ENCODE data around the gene DIP2C. TPM values are rescaled to one million over a fixed set of nuclear protein-coding genes. Genes with fewer than 3 reads are reported as not detected.

The DIP2C gene
- total RNA-seq, 4 donors from 2014 or later: 8.4 to 22.7 (median 16.8) TPM

DNA sequence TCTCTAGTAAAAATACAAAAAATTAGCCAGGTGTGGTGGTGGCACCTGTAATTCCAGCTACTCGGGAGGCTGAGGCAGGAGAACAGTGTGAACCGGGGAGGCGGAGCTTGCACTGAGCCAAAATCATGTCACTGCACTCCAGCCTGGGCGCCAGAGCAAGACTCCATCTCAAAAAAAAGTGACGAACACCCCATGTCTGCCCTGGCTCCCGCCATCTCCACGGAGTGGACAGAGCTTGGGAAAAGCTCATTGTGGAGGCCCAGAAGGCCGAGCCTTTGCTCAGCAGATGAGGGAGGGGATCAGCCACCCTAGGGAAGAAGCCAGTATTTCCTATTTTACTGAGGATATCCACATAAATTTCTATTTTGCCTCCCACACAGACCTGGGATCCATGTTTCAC, 136.8 kb downstream of the DIP2C start:
- H3K27ac ChIP-seq: no peak overlapping the region
- no peaks in the 10 kb centered on the region for H3K36me3 ChIP-seq
- no peaks in the 10 kb centered on the region for H3K9me3 ChIP-seq
- no peaks in the 10 kb centered on the region for H3K4me1 ChIP-seq
- H3K4me3 ChIP-seq: no peak overlapping the region
- no peaks in the 10 kb centered on the region for H3K27me3 ChIP-seq
- DNase-seq: no peak
- TF ChIP-seq, protein P1, sequence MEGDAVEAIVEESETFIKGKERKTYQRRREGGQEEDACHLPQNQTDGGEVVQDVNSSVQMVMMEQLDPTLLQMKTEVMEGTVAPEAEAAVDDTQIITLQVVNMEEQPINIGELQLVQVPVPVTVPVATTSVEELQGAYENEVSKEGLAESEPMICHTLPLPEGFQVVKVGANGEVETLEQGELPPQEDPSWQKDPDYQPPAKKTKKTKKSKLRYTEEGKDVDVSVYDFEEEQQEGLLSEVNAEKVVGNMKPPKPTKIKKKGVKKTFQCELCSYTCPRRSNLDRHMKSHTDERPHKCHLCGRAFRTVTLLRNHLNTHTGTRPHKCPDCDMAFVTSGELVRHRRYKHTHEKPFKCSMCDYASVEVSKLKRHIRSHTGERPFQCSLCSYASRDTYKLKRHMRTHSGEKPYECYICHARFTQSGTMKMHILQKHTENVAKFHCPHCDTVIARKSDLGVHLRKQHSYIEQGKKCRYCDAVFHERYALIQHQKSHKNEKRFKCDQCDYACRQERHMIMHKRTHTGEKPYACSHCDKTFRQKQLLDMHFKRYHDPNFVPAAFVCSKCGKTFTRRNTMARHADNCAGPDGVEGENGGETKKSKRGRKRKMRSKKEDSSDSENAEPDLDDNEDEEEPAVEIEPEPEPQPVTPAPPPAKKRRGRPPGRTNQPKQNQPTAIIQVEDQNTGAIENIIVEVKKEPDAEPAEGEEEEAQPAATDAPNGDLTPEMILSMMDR (IDR thresholded peaks at IDR 0.05): no peak
- no peak for TF ChIP-seq POLR2A (IDR thresholded peaks at IDR 0.05)

DNA sequence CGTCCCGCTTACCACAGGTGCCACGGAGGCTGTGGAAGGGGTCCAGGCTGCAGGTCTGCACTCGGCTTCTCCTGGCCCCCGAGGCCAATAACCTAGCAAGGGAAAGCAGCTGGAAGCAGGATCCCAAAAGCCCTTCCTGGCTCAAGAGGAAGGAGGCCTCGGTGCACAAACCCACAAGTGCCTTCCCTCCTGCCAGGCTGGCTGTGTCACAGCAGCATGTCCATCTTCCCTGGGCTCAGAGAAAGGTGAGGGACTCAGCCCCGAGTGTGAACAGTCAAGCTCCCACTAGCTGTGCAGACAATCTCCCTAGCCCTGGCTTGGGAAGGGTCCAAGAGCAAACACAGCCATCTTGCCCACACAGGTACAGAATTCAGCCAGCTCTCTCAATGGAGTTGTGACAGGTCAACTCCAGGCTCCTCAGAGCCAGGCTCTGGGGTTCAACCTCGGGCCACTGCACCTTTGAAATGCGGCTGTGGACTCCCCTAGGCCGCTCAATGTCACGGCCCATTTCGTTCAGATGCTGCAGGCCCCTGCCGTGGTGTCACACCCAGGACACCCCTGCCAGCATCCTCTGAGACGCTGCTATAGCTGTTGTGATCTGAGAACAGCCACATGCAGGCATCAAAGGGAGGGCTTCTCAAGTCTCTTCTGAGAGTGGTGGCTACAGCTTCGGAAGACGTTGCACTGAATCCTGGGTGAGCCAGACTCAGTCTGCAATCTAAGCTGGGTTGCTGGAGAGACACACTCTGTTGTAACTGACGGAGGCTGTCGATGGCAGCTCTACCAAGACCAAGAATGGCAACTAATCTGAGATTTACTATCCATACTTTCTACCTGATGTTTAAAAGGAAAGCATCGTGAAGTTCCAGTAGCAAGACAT, 137.9 kb downstream of the DIP2C start:
- H3K27ac ChIP-seq: no peak overlapping the region
- H3K4me1 ChIP-seq: no peaks in the 10 kb centered on the region
- H3K36me3 ChIP-seq: no peaks in the 10 kb centered on the region
- no peaks in the 10 kb centered on the region for H3K27me3 ChIP-seq
- TF ChIP-seq, protein P1 (IDR thresholded peaks at IDR 0.05): no peak
- no peak for TF ChIP-seq POLR2A (IDR thresholded peaks at IDR 0.05)
- DNase-seq: no peak
- H3K9me3 ChIP-seq: no peaks in the 10 kb centered on the region
- H3K4me3 ChIP-seq: no peak overlapping the region

DNA sequence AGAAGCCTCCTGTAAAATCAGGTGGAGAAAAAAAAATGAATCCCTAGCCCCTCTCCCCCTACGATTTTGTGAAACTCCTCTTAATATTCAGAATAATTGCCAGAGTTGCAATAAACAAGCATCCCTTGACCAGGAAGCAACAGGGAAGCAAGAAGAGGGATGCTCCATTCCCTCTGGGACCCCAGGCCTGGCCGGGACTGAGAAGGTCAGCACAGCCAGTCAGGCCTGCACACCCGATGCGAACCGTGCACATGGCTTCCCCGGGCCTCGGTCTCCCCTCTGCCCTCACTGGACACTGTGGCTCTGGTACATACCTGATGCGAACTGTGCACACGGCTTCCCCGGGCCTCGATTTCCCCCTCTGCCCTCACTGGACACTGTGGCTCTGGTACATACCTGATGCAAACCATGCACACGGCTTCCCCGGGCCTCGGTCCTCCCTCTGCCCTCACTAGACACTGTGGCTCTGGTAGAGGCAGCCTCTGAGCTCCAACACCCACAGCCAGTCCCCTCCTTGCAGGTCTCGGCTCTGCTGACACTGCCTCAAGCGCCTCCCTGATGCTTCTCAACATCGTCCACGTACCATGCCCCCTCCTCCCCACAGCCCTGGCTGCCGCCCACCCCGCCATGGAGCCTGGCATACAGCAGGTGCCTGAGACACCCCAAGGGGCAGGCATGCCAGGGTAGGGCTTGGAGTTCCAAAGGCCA, 138.6 kb downstream of the DIP2C start:
- DNase-seq: no peak
- Histone ChIP-seq H3K36me3 (no peaks in the 10 kb centered on the region), H3K9me3 (no peaks in the 10 kb centered on the region), H3K4me1 (no peaks in the 10 kb centered on the region), H3K4me3 (no peak overlapping the region), H3K27ac (no peak overlapping the region), H3K27me3 (no peaks in the 10 kb centered on the region)
- no peak for TF ChIP-seq POLR2A (IDR thresholded peaks at IDR 0.05)
- TF ChIP-seq, protein P1 (IDR thresholded peaks at IDR 0.05): no peak

DNA sequence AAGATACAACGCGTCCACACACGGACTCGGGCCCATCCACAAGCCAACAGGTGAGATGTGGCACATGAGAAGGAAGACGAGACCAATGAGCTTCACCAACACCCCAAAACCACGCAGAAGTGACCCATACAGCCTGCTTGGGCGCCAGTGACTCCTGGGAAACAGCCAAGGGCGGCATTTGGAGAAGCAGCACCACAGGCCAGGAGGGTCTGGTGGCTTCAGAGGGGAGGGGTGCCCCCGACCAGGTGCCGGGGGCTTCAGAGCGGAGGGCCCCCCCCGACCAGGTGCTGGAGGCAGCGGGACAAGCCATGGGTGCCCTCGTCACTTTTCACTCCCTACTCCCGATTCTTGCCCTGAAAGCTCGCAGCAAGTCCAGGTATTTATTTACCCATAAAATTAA, 140.1 kb downstream of the DIP2C start:
- Histone ChIP-seq H3K9me3 (no peaks in the 10 kb centered on the region), H3K36me3 (no peaks in the 10 kb centered on the region), H3K4me3 (no peak overlapping the region), H3K4me1 (no peaks in the 10 kb centered on the region), H3K27ac (no peak overlapping the region), H3K27me3 (no peaks in the 10 kb centered on the region)
- no peak for TF ChIP-seq POLR2A (IDR thresholded peaks at IDR 0.05)
- TF ChIP-seq, protein P1 (IDR thresholded peaks at IDR 0.05): no peak
- no peak for DNase-seq

DNA sequence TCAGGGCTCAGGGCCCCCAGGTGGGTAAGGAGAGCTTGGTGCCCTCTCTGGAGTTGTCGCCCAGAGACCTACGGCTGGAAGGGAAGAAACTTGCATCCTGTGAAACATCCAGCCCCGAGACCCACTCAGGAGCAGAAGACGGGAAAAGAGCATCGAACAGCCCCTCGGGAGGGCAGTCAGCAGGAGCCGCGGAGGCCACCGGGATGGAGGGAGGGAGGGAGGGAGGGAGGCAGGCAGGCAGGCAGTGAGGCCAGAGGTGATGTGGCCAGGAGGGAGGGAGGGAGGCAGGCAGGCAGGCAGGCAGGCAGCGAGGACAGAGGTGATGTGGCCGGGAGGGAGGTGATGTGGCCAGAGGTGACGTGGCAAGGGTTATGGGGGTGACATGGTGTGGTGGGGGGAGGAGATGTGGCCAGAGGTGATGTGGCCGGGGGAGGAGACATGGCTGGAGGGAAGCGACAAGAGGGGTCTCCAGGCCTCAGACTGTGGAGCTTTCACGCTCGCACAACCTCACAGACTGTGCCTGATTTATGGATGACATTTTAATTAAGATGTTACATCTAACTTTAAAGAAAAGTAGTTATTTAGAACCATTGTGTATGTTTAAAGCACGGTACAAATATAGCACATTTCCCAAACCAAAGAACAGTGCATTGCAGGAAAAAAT, 141.1 kb downstream of the DIP2C start:
- H3K9me3 ChIP-seq: no peaks in the 10 kb centered on the region
- no peak for DNase-seq
- no peak overlapping the region for H3K27ac ChIP-seq
- TF ChIP-seq, protein P1 (IDR thresholded peaks at IDR 0.05): no peak
- TF ChIP-seq POLR2A (IDR thresholded peaks at IDR 0.05): no peak
- no peaks in the 10 kb centered on the region for H3K36me3 ChIP-seq
- H3K27me3 ChIP-seq: no peaks in the 10 kb centered on the region
- no peaks in the 10 kb centered on the region for H3K4me1 ChIP-seq
- no peak overlapping the region for H3K4me3 ChIP-seq
